ENCODE measurements around the gene CWC15. TPM values are rescaled to one million over a fixed set of nuclear protein-coding genes. Genes with fewer than 3 reads are reported as not detected.

Gene CWC15
- total and polyA plus RNA-seq, 9 of the 15 experiments (the other 6 are each of a cell fraction or from before 2014, with no cell fraction given): 47.3 to 168 (median 89.2) TPM

GRCh38 chr11:94946812-94947211 lies 26.5 kb downstream of the CWC15 start (continued):
- TF ChIP-seq ZNF140 (CRISPR knock-in tag; IDR thresholded peaks at IDR 0.05) (no peak), ETV6 (IDR thresholded peaks at IDR 0.05; ENCODE audit: borderline replicate concordance in 1 of 2, low read depth in 2 of 2, low read length in 1 of 2) (no peak), ETV6 (CRISPR knock-in tag; IDR thresholded peaks at IDR 0.05; ENCODE audit: borderline replicate concordance) (no peak), ZNF165 (CRISPR knock-in tag; IDR thresholded peaks at IDR 0.05; ENCODE audit: borderline replicate concordance) (no peak)

- no peak for DNase-seq (ENCODE audit: extremely low read depth in 1 of 4, low spot score in 3 of 4)
- H3K79me2 ChIP-seq (ENCODE audit: control insufficient read depth, insufficient read depth, low read length): no peaks in the 10 kb centered on the region
- ChIA-PET POLR2A (no interaction called here), CTCF (ENCODE audit: low intra/inter-chr PET ratio) (no interaction called here)
- no peaks in the 10 kb centered on the region; a peak in 1 of 5 replicates for H3K4me1 ChIP-seq (replicated peaks in 1 of 2; ENCODE audit: control insufficient read depth in 2 of 2, insufficient read depth in 2 of 2, low read length in 2 of 2)
- no peak for ATAC-seq
- FAIRE-seq: no peak
- no peak overlapping the region for H3K4me2 ChIP-seq (ENCODE audit: insufficient read depth, low read length)
- H3K27ac ChIP-seq (ENCODE audit: extremely low read depth, low read depth, low read length): no peak overlapping the region
- H3K27me3 ChIP-seq (ENCODE audit: control insufficient read depth in 2 of 2, insufficient read depth in 2 of 2, low read length in 2 of 2): peaks cover 7 to 13% of the 10 kb centered on the region in 2 experiments; a peak in 2 of 5 replicates
- H4K20me1 ChIP-seq (replicated peaks; ENCODE audit: control insufficient read depth, insufficient read depth, low read length): no peaks in the 10 kb centered on the region
- intact Hi-C loops (cut with micrococcal nuclease) (no loop called here), in situ Hi-C loops (cut with MboI) (no loop called here)
- H3K9me3 ChIP-seq (replicated peaks; ENCODE audit: control insufficient read depth, insufficient read depth, low read depth, low read length): no peaks in the 10 kb centered on the region
- no peak overlapping the region for H3K4me3 ChIP-seq
- no peak overlapping the region for H2AFZ ChIP-seq (ENCODE audit: low read depth, low read length)
- BruUV-seq (replicated peaks): no TSS peak
- no peaks in the 10 kb centered on the region for H3K9me1 ChIP-seq (ENCODE audit: control insufficient read depth, insufficient read depth, low read length)
- no peaks in the 10 kb centered on the region for H3K36me3 ChIP-seq (ENCODE audit: control insufficient read depth, insufficient read depth, low read length)
- WGBS (ENCODE audit: insufficient coverage, low coverage, missing lambda C conversion rate): 6% methylated on average over 4 of the region's 4 CpGs
- H3K9ac ChIP-seq (ENCODE audit: insufficient read depth in 1 of 2, low read depth in 2 of 2, low read length in 2 of 2): no peak overlapping the region
- TF ChIP-seq ZNF589 (CRISPR knock-in tag; IDR thresholded peaks at IDR 0.05; ENCODE audit: low read depth) (no peak), CBX3 (IDR thresholded peaks at IDR 0.05; ENCODE audit: borderline replicate concordance in 1 of 2, low read length in 2 of 2) (no peak), CC2D1A (IDR thresholded peaks at IDR 0.05) (no peak), TAF1 (IDR thresholded peaks at IDR 0.05; ENCODE audit: control insufficient read depth, extremely low read depth, insufficient read depth, low read length, severe bottlenecking) (no peak), ETV6 (IDR thresholded peaks at IDR 0.05; ENCODE audit: borderline replicate concordance in 1 of 2, low read depth in 2 of 2, low read length in 1 of 2) (no peak), ETV6 (CRISPR knock-in tag; IDR thresholded peaks at IDR 0.05; ENCODE audit: borderline replicate concordance) (no peak), ZMIZ1 (IDR thresholded peaks at IDR 0.05; ENCODE audit: low read depth in 2 of 2, low read length in 2 of 2) (no peak), SETDB1 (IDR thresholded peaks at IDR 0.05; ENCODE audit: low read length) (no peak), NFXL1 (CRISPR knock-in tag; IDR thresholded peaks at IDR 0.05) (no peak), ZKSCAN8 (CRISPR knock-in tag; IDR thresholded peaks at IDR 0.05) (no peak), ZBTB11 (CRISPR knock-in tag; IDR thresholded peaks at IDR 0.05) (no peak)
Measured at GRCh38 chr11:94941131-94941530, 32.2 kb downstream of the CWC15 start.
